Activated naive CD4-positive, alpha-beta T cell treated with anti-CD3 and anti-CD28 coated beads for 36 hours (primary cell): ENCODE measurements around the gene PTPRR. TPM values are rescaled to one million over a fixed set of nuclear protein-coding genes. Genes with fewer than 3 reads are reported as not detected.

Experiments
- CTCF ChIA-PET: fragments of 350-600 bp; sonication (Branson Sonifier 250); formaldehyde crosslinking; loops from one replicate; lab custom pipeline; 2021; ENCODE audit warnings: antibody characterized with exemption; lab: Charles Lee
- DNase-seq: peaks from one replicate; pipeline ENCODE4 v3.0.0-alpha.2; 2020
- H3K27ac Mint-ChIP-seq: one replicate; pipeline ENCODE4 v1.8.0; 2021; ENCODE audit warnings: mild to moderate bottlenecking, mixed read lengths
- H3K27me3 Mint-ChIP-seq: one replicate; pipeline ENCODE4 v1.8.0; 2021; ENCODE audit warnings: low read depth, mixed read lengths
- H3K36me3 Mint-ChIP-seq: one replicate; pipeline ENCODE4 v1.8.0; 2021; ENCODE audit warnings: low read depth, mixed read lengths
- H3K4me1 Mint-ChIP-seq: one replicate; pipeline ENCODE4 v1.8.0; 2021; ENCODE audit warnings: low read depth, mixed read lengths
- H3K4me3 Mint-ChIP-seq: one replicate; pipeline ENCODE4 v1.8.0; 2021; ENCODE audit warnings: mild to moderate bottlenecking, moderate library complexity, mixed read lengths
- H3K9me3 Mint-ChIP-seq: one replicate; pipeline ENCODE4 v1.8.0; 2021; ENCODE audit warnings: mixed read lengths
- intact Hi-C: fragments of 100-400 bp; cut with micrococcal nuclease; formaldehyde crosslinking; loops from one replicate; pipeline ENCODE4 v1.15.1; 2023
- total RNA-seq, 2 experiments: library from RNA; stranded (reverse); gene quantifications; one replicate each; pipeline ENCODE4 v1.2.3, GENCODE V29; 2021

The PTPRR gene
- total RNA-seq, 2 experiments from 2014 or later: not detected

GRCh38 chr12:70638639-70639360 is 281.7 kb downstream of the PTPRR start:
- DNase-seq: no peak
- Mint-ChIP-seq H3K36me3 (no peaks in the 10 kb centered on the region), H3K27ac (no peak overlapping the region), H3K4me3 (no peak overlapping the region), H3K9me3 (no peaks in the 10 kb centered on the region), H3K27me3 (peaks cover 9% of the 10 kb centered on the region), H3K4me1 (no peaks in the 10 kb centered on the region)
- intact Hi-C loops: no loop called here
- CTCF ChIA-PET: interaction anchor here (0.6 kb wide), 1 partner anchor 1240 kb away, joined by 3 read pairs; no protein-coding TSS in a partner anchor

DNA sequence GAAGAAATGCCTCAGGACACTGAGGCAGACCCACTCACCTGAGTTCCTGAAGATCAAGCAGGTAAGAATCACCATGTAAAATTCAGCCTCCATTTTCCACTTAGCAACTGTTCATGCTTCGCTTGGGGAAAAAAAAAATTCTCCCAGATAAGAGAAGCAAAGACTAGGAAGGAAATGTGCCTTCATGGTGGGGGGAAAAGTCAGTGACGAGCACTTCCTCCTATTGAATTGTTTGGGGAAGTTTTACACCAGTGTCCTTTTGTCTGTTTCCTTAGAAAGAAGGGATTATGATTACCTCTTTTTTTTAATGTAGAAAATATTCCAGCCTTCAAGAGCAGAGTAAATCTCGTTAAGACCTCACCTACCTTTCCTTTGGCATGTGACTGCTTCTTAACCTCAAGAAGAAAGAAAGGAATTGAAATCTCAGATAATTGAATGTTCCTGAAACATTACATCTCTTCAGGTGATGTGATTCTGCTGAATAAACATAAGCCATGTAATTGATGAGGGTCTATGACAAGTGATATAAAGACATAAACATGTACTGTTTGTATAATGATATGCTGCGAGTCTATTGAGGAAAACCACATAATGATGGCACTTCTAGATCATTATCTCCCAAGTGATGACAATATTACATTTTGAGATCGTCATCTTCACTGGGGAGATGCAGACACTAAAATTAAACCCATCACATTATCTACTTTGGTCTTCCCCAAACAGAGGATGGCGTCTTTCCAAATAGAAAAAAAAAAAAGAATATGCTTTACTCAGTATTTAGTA is 283.0 kb downstream of the PTPRR start, which contains the start of gene PTPRB:
Gene PTPRB, minus strand, starts transcription at position 127 of the 783 bp plus-strand sequence. Its CDS starts 34 bp downstream, at position 93.
- H3K27me3 Mint-ChIP-seq: peaks cover 9% of the 10 kb centered on the region
- no peaks in the 10 kb centered on the region for H3K9me3 Mint-ChIP-seq
- no peaks in the 10 kb centered on the region for H3K4me1 Mint-ChIP-seq
- intact Hi-C loops: no loop called here
- CTCF ChIA-PET: interaction anchor here (0.6 kb wide), 1 partner anchor 40 kb away, joined by 3 read pairs; no protein-coding TSS in a partner anchor
- no peak for DNase-seq
- no peak within 1 kb of the TSS for H3K4me3 Mint-ChIP-seq
- no peak within 1 kb of the TSS for H3K27ac Mint-ChIP-seq
- H3K36me3 Mint-ChIP-seq: no peaks in the 10 kb centered on the region

- no peak for DNase-seq
- Mint-ChIP-seq H3K9me3 (no peaks in the 10 kb centered on the region), H3K27ac (no peak overlapping the region), H3K4me3 (no peak overlapping the region), H3K4me1 (no peaks in the 10 kb centered on the region), H3K27me3 (peaks cover 7% of the 10 kb centered on the region), H3K36me3 (no peaks in the 10 kb centered on the region)
- intact Hi-C loops: no loop called here
- CTCF ChIA-PET: interaction anchor here (0.6 kb wide), 1 partner anchor 1629 kb away, joined by 7 read pairs; no protein-coding TSS in a partner anchor
These were observed 284.8 kb downstream of the PTPRR start for GRCh38 chr12:70635755-70636154.

- DNase-seq: no peak
- Mint-ChIP-seq H3K27me3 (peaks cover 4% of the 10 kb centered on the region), H3K36me3 (no peaks in the 10 kb centered on the region), H3K4me1 (no peaks in the 10 kb centered on the region), H3K9me3 (peaks cover 4% of the 10 kb centered on the region), H3K4me3 (no peak overlapping the region), H3K27ac (no peak overlapping the region)
- CTCF ChIA-PET: no interaction called here
- intact Hi-C loops: no loop called here
These were observed 291.6 kb downstream of the PTPRR start for GRCh38 chr12:70628701-70629480.

DNA sequence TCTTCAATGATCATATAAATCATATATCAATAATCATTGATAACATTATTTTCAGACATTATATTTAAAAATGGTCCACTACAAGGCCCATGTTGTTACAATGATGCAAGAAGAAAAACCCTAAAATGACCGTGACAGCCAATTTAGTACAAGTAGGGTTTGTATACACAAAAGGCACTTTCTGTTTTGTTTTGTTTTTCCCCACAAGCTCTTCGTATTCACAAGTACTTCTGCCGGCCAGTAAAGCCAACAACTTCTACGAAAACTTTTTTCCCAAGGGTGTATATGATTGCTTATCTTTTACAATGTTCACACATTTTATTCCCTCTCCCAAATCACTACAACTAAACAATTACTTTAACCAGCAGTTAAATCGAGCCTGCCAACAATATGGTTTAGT is 292.9 kb downstream of the PTPRR start:
- no peak for DNase-seq
- Mint-ChIP-seq H3K27me3 (peaks cover 6% of the 10 kb centered on the region), H3K4me1 (no peaks in the 10 kb centered on the region), H3K9me3 (peaks cover 4% of the 10 kb centered on the region), H3K27ac (no peak overlapping the region), H3K4me3 (no peak overlapping the region), H3K36me3 (no peaks in the 10 kb centered on the region)
- intact Hi-C loops: no loop called here
- CTCF ChIA-PET: no interaction called here

DNA sequence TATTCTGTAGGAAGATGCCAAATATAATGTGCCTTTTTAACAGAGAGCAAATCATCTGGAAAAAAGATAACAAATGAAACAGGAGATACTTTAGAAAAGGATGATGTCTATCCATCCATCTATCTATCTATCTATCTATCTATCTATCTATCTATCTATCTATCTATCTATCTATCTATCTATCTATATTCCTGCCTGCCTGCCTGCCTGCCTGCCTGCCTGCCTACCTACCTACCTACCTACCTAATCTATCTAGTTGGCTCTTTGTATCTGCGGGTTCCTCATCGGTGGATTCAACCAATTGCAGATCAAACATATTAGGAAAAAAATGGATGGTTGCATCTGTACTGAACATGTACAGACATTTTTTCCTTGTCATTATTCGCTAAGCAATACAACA is 294.4 kb downstream of the PTPRR start:
- DNase-seq: no peak
- Mint-ChIP-seq H3K27ac (no peak overlapping the region), H3K9me3 (peaks cover 4% of the 10 kb centered on the region), H3K4me3 (no peak overlapping the region), H3K4me1 (no peaks in the 10 kb centered on the region), H3K36me3 (no peaks in the 10 kb centered on the region), H3K27me3 (peaks cover 6% of the 10 kb centered on the region)
- CTCF ChIA-PET: no interaction called here
- intact Hi-C loops: no loop called here

- H3K9me3 Mint-ChIP-seq: no peaks in the 10 kb centered on the region
- H3K27ac Mint-ChIP-seq: no peak overlapping the region
- H3K27me3 Mint-ChIP-seq: peaks cover 5% of the 10 kb centered on the region
- intact Hi-C loops: no loop called here
- no peaks in the 10 kb centered on the region for H3K4me1 Mint-ChIP-seq
- no peak overlapping the region for H3K4me3 Mint-ChIP-seq
- no peaks in the 10 kb centered on the region for H3K36me3 Mint-ChIP-seq
- CTCF ChIA-PET: interaction anchor here (1.6 kb wide), 1 partner anchor 718 kb away, joined by 4 read pairs; no protein-coding TSS in a partner anchor
- DNase-seq: no peak
These were observed 300.9 kb downstream of the PTPRR start for GRCh38 chr12:70619471-70620152.

DNA sequence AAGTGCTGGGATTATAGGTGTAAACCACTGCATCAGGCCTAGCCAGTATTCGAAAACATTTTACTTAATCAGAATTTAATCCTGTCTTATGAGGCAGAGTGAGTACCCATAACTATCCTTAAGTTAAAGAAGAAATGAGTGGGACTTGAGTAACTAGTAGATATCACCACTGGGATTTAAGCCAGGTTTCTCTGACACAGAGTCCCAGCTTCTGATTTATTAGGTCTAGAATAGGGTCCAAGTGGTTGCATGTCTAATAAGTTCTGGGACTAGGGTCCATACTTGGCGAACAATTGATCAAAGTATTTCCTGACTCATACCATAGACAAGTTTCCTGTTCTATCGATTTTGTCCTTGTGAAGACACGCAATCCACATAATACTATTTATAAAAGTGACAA is 302.2 kb downstream of the PTPRR start:
- peaks cover 6% of the 10 kb centered on the region for H3K27me3 Mint-ChIP-seq
- H3K4me1 Mint-ChIP-seq: no peaks in the 10 kb centered on the region
- DNase-seq: no peak
- H3K9me3 Mint-ChIP-seq: no peaks in the 10 kb centered on the region
- CTCF ChIA-PET: no interaction called here
- no peak overlapping the region for H3K4me3 Mint-ChIP-seq
- no peak overlapping the region for H3K27ac Mint-ChIP-seq
- no peaks in the 10 kb centered on the region for H3K36me3 Mint-ChIP-seq
- intact Hi-C loops: no loop called here

- CTCF ChIA-PET: no interaction called here
These were observed 303.1 kb downstream of the PTPRR start for GRCh38 chr12:70617450-70617849.

GRCh38 chr12:70615174-70615866 is 305.2 kb downstream of the PTPRR start:
- Mint-ChIP-seq H3K27me3 (peaks cover 20% of the 10 kb centered on the region), H3K4me3 (no peak overlapping the region), H3K36me3 (no peaks in the 10 kb centered on the region), H3K27ac (no peak overlapping the region), H3K9me3 (no peaks in the 10 kb centered on the region), H3K4me1 (peaks cover under 1% of the 10 kb centered on the region)
- CTCF ChIA-PET: no interaction called here
- intact Hi-C loops: no loop called here
- DNase-seq: no peak

More at GRCh38 chr12:70617450-70617849, 303.1 kb downstream of the PTPRR start:
- Mint-ChIP-seq H3K4me1 (no peaks in the 10 kb centered on the region), H3K4me3 (no peak overlapping the region), H3K27me3 (peaks cover 10% of the 10 kb centered on the region), H3K36me3 (no peaks in the 10 kb centered on the region), H3K27ac (no peak overlapping the region), H3K9me3 (no peaks in the 10 kb centered on the region)
- intact Hi-C loops: no loop called here
- DNase-seq: no peak

DNA sequence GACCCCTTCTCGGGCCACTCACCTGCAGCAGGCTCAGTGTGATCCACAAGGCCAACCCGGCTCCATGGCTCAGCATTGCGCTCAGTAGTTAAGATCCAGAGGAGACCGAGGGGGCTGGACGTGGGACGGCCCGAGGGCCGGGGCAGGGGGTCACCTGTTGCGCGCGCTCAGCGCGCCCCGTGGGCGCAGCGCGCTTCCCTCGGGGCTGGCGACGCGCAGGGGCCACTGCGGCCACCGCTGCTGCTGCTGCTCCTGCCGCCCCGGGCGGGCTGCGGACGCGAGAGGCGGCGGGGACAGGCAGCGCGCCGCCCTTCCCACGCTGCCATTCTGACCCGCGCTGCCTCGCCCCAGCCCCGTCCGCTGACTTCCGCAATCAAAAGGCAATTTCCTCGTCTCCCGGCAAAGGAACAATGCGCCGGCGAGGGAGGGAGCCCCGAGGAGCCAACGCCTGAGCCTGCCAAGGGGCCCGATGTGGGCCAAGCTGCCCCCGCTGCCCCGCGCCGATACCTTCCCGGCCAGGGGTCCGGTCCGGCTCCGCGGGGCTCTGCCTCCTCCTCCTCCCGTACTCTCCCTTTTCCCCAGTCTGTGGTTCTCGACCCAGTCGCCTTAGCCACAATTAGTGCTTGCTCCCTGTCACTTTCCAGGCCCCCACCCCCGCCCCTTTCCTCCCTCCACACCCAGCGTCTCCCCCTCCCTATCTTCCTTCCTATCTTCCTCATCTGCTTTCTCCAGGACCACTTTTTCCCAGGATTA is 310.6 kb downstream of the PTPRR start:
- intact Hi-C loops: no loop called here
- Mint-ChIP-seq H3K4me3 (no peak overlapping the region), H3K27ac (no peak overlapping the region), H3K27me3 (peaks cover 42% of the 10 kb centered on the region), H3K9me3 (no peaks in the 10 kb centered on the region), H3K36me3 (no peaks in the 10 kb centered on the region), H3K4me1 (peaks cover 6% of the 10 kb centered on the region)
- CTCF ChIA-PET: no interaction called here
- DNase-seq: no peak
